Coronary artery (tissue), 2 donors: Measurements from ENCODE around the gene OR8B3.

Source experiments
- DNase-seq: peaks from one replicate; pipeline ENCODE4 v3.0.0-alpha.2; 2017; ENCODE audit warnings: low spot score
- H3K27ac ChIP-seq, 2 donors: fragments of 200-600 bp; sonication (generic); one replicate each; pipeline ENCODE4 v1.5.1; 2016 to 2019
- H3K4me3 ChIP-seq: fragments of 200-600 bp; sonication (generic); 2 replicates; pipeline ENCODE4 v1.5.1; 2016; ENCODE audit warnings: mild to moderate bottlenecking, moderate library complexity
- CTCF ChIP-seq: fragments of 200-600 bp; sonication (generic); IDR thresholded peaks from one replicate; pipeline ENCODE4 v1.5.1; 2019; ENCODE audit warnings: antibody characterized with exemption

The OR8B3 gene

GRCh38 chr11:124398924-124399323 lies at the start of gene OR8B3:
OR8B3 (minus strand) TSS chr11:124399024; CDS start chr11:124397351, 1,673 bp downstream.
- no peak for TF ChIP-seq CTCF
- H3K27ac ChIP-seq: no peak within 1 kb of the TSS

GRCh38 chr11:124446916-124447315 lies 48.1 kb upstream of the OR8B3 start:
- H3K4me3 ChIP-seq: no peak overlapping the region
- no peak for TF ChIP-seq CTCF
- no peak overlapping the region for H3K27ac ChIP-seq
- no peak for DNase-seq

More at GRCh38 chr11:124398924-124399323, at the start of gene OR8B3:
- DNase-seq: no peak
- no peak within 1 kb of the TSS for H3K4me3 ChIP-seq

- no peak for TF ChIP-seq CTCF
- Histone ChIP-seq H3K4me3 (no peak within 1 kb of the TSS), H3K27ac (no peak within 1 kb of the TSS)
- DNase-seq: no peak
These were observed 46.9 kb upstream of the OR8B3 start, which contains the start of gene OR8B8 for GRCh38 chr11:124445646-124446150. OR8B8 (minus strand) TSS chr11:124445696; CDS start chr11:124441085, 4,611 bp downstream.

- TF ChIP-seq CTCF: no peak
- DNase-seq: no peak
- Histone ChIP-seq H3K27ac (no peak overlapping the region), H3K4me3 (no peak overlapping the region)
These were observed 44.0 kb upstream of the OR8B3 start for GRCh38 chr11:124442847-124443246.

- Histone ChIP-seq H3K27ac (no peak overlapping the region), H3K4me3 (no peak overlapping the region)
- no peak for DNase-seq
- TF ChIP-seq CTCF: no peak
These were observed 43.6 kb upstream of the OR8B3 start for GRCh38 chr11:124442442-124442841.

GRCh38 chr11:124441519-124441918 lies 42.7 kb upstream of the OR8B3 start:
- TF ChIP-seq CTCF: no peak
- H3K4me3 ChIP-seq: no peak overlapping the region
- H3K27ac ChIP-seq: no peak overlapping the region
- DNase-seq: no peak

- Histone ChIP-seq H3K4me3 (no peak overlapping the region), H3K27ac (no peak overlapping the region)
- no peak for DNase-seq
- TF ChIP-seq CTCF: no peak
These were observed 42.3 kb upstream of the OR8B3 start for GRCh38 chr11:124441081-124441480.
